ENCODE measurements around the gene TMEM18. TPM values are rescaled to one million over a fixed set of nuclear protein-coding genes. Genes with fewer than 3 reads are reported as not detected.

TMEM18 gene
- total RNA-seq, 1 donor from 2014 or later: 10.3 TPM

GRCh38 chr2:652881-653480 lies 24.2 kb downstream of the TMEM18 start:
- DNase-seq (ENCODE audit: low read depth in 2 of 2): no peak

- no peak for DNase-seq (ENCODE audit: low read depth in 2 of 2)
These were observed 25.2 kb downstream of the TMEM18 start for GRCh38 chr2:651951-652373.

DNA sequence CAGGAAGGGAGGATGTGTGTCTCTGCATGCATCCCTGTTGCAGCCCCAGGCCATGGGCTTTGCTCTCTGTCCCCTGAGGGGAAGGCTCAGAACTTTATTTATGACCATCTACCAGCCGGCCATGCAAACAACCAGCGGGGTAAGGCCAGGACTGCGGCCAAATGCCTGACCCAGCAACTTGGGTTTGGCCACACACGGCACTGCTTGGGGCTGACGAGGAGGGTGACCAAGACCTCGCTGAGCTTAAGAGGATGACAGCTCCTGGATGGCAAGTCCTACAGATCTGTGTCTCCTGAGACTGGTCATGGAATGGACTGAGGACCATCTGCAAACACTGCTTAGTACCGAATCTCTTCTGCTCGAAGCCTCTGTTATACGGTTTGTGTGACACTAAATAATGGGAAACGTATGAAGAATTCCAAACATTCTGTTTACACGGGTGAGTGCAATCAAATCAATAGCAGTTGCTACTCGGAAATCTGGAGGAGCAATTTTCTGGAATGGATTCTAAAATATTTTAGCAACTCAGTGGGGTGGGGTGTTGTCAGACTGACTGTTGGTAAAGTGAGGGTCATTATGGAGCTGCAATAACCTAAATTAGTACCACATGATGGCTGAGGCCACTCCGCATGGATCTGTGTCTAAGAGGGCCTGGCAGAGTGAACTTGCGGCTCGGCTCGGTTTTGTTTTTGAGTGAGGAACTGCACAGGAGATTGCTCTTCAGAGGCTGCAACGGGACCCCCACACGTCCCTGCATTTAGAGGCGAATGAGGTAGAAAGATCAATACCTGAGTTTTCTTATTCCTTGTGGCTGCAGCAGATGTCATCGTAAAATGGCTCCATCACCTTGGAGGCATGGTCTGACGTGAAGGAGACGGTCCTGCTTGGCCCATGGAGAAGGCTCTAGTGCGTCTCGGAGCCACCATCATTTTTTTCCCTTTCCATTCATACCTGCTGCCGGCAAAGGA lies 26.6 kb downstream of the TMEM18 start:
- no peak for DNase-seq (ENCODE audit: low read depth in 2 of 2)

DNA sequence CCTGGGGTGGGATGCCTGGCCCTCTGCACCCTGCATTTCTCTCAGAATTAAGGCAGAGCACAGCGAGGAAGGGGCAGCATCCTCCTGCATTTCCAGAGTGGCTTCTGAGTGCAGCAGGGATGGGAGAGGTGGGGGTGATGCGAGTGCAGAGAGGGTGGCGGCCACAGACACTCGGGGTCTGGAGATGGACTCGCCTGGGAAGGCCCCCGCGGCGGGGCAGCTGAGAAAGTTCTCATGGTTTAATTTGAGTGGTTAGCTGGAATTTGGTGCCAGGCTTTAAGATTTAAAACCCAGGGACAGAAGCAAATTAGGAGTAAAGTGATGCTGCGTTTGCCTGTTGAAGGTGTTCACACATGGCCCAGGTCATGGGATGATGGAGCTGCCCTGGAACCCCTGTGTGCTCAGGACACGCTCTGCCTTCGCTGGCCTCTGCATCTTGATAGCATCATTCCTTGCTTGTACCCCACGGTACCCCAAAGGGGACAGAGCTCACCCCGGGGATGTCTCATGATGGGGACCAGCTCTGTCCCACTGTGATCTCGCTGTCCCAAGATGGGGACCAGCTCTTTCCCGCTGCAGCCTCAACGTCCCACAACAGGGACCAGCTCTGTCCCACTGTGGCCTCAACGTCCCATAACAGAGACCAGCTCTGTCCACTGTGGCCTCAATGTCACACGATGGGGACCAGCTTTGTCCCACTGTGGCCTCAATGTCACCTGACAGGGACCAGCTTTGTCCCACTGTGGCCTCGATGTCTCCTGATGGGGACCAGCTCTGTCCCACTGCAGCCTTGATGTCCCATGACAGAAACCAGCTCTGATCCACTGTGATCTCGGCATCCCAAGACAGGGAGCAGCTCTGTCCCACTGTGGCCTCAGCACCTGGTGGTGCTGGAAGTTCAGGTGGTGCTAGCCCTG lies 27.5 kb downstream of the TMEM18 start:
- DNase-seq (ENCODE audit: low read depth in 2 of 2): no peak

- no peak for DNase-seq (ENCODE audit: low read depth in 2 of 2)
These were observed 28.5 kb downstream of the TMEM18 start for GRCh38 chr2:648476-649424.

DNA sequence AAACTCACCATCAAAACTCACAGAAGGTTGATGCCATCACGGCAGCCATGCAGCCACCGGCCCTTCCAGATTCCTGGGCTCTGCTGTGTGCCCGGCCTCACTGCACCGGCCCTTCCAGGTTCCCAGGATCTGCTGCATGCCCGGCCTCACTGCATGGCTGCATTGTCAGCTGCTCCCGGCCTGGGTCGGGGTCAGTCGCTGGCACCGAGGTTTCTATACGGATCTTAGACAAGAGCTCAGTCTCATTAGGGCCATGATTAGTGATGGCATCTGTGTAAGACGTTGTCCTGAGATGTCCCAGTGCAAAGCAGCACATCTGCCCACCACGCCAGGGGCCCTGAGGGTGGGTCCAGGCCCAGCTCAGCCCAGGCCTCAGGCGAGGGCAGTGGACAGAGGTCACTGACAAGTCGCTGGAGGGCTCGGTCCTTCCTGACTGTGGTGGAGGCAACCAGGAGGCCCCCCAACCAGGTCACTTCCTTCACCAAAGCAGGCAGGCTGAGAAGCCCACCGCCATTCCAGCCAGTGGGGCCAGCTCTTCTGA lies 29.4 kb downstream of the TMEM18 start:
- no peak for DNase-seq (ENCODE audit: low read depth in 2 of 2)

GRCh38 chr2:647003-647560 lies 30.1 kb downstream of the TMEM18 start:
- no peak for DNase-seq (ENCODE audit: low read depth in 2 of 2)

DNA sequence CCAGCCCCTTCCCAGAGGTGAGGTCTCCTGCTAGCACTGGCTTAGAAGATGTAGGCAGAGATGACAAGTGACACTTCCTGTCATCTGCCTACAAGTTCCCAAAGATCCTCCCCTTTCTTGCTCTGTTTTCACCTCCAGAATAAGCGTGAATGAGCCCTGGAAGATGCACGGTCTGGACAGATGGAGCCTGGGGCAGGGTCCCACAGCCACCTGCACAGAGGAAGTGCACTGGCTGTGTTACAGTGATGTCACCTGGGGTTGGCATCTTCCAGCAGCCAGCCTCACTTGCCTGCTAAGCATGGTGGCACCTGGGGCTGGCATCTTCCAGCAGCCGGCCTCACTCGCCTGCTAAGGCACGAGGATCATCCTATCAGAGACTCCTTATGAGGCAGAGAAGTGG lies 32.3 kb downstream of the TMEM18 start:
- no peak for DNase-seq (ENCODE audit: low read depth in 2 of 2)

DNA sequence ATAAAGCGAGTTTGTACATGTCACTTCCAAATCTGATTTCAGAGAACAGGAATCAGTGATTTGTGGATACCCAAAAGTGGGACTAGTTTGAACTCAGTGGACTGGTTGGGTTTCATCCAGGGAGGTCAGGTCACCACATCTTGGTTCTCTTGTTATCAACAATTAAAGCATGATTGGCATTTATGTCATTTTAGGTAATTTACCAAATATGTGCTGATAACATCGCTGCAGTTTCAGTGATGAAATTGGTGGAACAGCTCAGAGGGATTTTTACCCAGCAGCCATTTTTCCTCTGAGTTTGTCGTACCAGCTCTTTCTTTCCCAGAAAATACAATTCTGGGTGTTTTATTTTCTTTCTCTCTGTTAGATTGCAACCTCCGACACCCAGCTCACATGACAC lies 33.4 kb downstream of the TMEM18 start:
- no peak for DNase-seq (ENCODE audit: low read depth in 2 of 2)

GRCh38 chr2:643334-643733 lies 33.9 kb downstream of the TMEM18 start:
- DNase-seq (ENCODE audit: low read depth in 2 of 2): no peak

DNA sequence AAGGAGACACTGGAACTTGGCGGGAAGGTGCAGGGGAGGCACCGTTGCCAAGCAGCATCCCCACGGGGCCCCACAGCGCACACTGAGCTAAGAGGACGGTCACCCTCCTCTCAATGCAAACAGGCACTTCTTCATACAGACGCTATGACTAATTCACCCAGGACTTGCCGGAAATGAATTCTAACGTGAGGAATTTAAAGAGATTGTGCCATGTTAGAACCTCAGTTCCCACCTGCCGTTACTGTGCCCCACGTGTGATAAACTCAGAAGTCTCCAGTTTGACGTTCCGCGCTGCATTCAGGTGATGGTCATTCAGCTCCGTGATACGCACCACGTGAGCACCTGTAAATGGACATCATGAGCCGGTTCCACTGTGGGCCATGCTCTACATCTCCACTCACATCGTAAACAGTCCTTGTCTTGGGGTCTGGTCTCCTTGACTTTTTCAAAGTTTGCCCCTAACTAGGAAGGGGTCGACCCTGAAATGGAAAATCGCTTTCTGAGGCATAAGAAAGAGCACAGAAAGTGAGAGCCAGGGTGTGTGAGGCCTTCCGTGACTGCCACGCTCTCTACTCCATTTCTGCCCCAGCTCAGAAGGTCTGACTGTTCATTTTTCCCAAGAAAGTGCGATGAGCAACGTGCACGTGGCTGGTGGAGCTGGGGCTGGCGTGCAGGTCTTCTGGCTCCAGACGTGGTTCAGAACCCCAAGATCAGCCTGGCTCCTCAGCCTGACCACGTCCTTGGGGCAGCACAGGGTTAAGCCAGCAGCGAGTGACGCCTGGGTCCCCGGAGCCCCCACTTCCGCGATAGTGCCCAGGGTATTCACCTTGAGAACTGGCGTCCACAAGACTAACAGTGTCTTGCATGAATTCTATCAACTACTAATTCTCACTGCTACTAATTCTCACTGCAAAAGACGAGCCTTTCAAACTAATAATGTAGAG lies 35.1 kb downstream of the TMEM18 start:
- no peak for DNase-seq (ENCODE audit: low read depth in 2 of 2)

- no peak for DNase-seq (ENCODE audit: low read depth in 2 of 2)
These were observed 35.9 kb downstream of the TMEM18 start for GRCh38 chr2:641164-641871.

- DNase-seq (ENCODE audit: low read depth in 2 of 2): no peak
These were observed 37.5 kb downstream of the TMEM18 start for GRCh38 chr2:639703-640102.

- DNase-seq (ENCODE audit: low read depth in 2 of 2): no peak
These were observed 39.4 kb downstream of the TMEM18 start for GRCh38 chr2:637804-638203.

DNA sequence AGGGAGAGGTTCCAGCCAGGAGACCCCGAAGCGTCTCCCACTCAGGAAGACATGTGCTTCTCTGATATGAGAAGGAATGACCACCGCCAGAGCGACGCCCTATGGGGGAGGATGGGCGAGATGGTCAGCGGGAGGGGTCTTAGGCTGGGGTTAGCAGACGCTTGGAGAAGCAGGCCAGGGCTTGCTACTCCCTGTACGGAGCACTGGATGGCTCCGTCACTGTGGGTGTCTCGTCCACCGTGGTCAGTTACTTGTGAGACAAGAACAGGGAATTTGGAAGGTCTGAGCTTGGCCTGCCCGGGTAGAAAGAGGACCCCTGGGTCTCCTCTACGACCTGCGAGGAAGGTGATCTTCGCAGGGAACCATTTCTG lies 39.8 kb downstream of the TMEM18 start:
- no peak for DNase-seq (ENCODE audit: low read depth in 2 of 2)

GRCh38 chr2:636641-637405 lies 40.4 kb downstream of the TMEM18 start:
- peak; percentile 51 to 69 for DNase-seq (ENCODE audit: low read depth in 2 of 2)
